Measurements from ENCODE around the gene CRYBB3. TPM values are rescaled to one million over a fixed set of nuclear protein-coding genes. Genes with fewer than 3 reads are reported as not detected.

CRYBB3 gene
- total RNA-seq, 1 experiment from 2014 or later = 0.48 TPM

DNA sequence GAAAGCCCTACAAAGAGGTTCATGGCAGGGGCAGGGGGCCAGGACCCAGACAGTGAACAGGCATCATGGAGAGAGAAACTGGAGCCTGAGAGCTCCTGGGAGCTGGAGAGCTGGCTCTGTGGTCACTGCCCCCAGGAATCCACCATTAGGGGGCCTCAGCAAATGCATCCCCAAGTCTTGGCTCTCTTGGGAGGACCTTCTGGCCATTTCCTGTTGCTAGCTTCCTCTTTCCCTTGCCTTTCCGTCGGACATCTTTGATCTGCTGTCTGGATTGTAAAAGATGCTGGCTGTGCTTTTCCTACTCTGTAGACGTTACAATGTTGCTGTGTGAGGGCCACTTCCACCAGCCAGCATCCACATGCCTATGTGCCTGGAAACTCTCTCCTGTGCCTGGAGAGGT lies 12.7 kb downstream of the CRYBB3 start:
- H3K4me3 Mint-ChIP-seq = no peak overlapping the region
- H3K27me3 Mint-ChIP-seq (ENCODE audit: low read depth) = peaks cover 13% of the 10 kb centered on the region
- H3K27ac Mint-ChIP-seq = no peak overlapping the region
- peaks cover 6% of the 10 kb centered on the region; the same call in 1 of the 2 replicates for H3K36me3 Mint-ChIP-seq
- DNase-seq (ENCODE audit: low spot score) (no peak), ATAC-seq (no peak)
- ChIA-PET POLR2A (interaction anchor here (1.2 kb wide), 1 partner anchor 11 kb away, joined by 3 read pairs; no protein-coding TSS in a partner anchor), CTCF (interaction anchor here (0.9 to 3.8 kb wide), 9 partner anchors 10 to 561 kb away, joined by 3 to 22 read pairs (median 4); no protein-coding TSS in a partner anchor)
- H3K4me1 Mint-ChIP-seq = no peaks in the 10 kb centered on the region
- no peak for TF ChIP-seq FOXJ3 (CRISPR knock-in tag; IDR thresholded peaks at IDR 0.05; ENCODE audit: borderline replicate concordance)
- TF ChIP-seq ZNF219 (CRISPR knock-in tag; IDR thresholded peaks at IDR 0.05; ENCODE audit: borderline replicate concordance) = no peak
- TF ChIP-seq, protein P1, sequence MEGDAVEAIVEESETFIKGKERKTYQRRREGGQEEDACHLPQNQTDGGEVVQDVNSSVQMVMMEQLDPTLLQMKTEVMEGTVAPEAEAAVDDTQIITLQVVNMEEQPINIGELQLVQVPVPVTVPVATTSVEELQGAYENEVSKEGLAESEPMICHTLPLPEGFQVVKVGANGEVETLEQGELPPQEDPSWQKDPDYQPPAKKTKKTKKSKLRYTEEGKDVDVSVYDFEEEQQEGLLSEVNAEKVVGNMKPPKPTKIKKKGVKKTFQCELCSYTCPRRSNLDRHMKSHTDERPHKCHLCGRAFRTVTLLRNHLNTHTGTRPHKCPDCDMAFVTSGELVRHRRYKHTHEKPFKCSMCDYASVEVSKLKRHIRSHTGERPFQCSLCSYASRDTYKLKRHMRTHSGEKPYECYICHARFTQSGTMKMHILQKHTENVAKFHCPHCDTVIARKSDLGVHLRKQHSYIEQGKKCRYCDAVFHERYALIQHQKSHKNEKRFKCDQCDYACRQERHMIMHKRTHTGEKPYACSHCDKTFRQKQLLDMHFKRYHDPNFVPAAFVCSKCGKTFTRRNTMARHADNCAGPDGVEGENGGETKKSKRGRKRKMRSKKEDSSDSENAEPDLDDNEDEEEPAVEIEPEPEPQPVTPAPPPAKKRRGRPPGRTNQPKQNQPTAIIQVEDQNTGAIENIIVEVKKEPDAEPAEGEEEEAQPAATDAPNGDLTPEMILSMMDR (IDR thresholded peaks at IDR 0.05) = no peak
- no peak for TF ChIP-seq ZNF121 (CRISPR knock-in tag; IDR thresholded peaks at IDR 0.05)
- no peak for TF ChIP-seq ATF1 (CRISPR knock-in tag; IDR thresholded peaks at IDR 0.05)
- TF ChIP-seq ZNF138 (CRISPR knock-in tag; conservative IDR thresholded peaks at IDR 0.05) = no peak
- TF ChIP-seq HMGA2 (CRISPR knock-in tag; IDR thresholded peaks at IDR 0.05) = no peak
- TF ChIP-seq, protein P2, sequence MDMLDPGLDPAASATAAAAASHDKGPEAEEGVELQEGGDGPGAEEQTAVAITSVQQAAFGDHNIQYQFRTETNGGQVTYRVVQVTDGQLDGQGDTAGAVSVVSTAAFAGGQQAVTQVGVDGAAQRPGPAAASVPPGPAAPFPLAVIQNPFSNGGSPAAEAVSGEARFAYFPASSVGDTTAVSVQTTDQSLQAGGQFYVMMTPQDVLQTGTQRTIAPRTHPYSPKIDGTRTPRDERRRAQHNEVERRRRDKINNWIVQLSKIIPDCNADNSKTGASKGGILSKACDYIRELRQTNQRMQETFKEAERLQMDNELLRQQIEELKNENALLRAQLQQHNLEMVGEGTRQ (CRISPR knock-in tag; IDR thresholded peaks at IDR 0.05) = no peak
- TF ChIP-seq NFYB (CRISPR knock-in tag; conservative IDR thresholded peaks at IDR 0.05; ENCODE audit: low read depth) = no peak
- TF ChIP-seq TEAD1 (CRISPR knock-in tag; IDR thresholded peaks at IDR 0.05) = no peak
- no peak for TF ChIP-seq ZBTB21 (CRISPR knock-in tag; IDR thresholded peaks at IDR 0.05; ENCODE audit: borderline replicate concordance)
- TF ChIP-seq, protein P3, sequence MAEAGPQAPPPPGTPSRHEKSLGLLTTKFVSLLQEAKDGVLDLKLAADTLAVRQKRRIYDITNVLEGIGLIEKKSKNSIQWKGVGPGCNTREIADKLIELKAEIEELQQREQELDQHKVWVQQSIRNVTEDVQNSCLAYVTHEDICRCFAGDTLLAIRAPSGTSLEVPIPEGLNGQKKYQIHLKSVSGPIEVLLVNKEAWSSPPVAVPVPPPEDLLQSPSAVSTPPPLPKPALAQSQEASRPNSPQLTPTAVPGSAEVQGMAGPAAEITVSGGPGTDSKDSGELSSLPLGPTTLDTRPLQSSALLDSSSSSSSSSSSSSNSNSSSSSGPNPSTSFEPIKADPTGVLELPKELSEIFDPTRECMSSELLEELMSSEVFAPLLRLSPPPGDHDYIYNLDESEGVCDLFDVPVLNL (CRISPR knock-in tag; IDR thresholded peaks at IDR 0.05; ENCODE audit: borderline replicate concordance, low read depth) = no peak
- TF ChIP-seq, protein P4, sequence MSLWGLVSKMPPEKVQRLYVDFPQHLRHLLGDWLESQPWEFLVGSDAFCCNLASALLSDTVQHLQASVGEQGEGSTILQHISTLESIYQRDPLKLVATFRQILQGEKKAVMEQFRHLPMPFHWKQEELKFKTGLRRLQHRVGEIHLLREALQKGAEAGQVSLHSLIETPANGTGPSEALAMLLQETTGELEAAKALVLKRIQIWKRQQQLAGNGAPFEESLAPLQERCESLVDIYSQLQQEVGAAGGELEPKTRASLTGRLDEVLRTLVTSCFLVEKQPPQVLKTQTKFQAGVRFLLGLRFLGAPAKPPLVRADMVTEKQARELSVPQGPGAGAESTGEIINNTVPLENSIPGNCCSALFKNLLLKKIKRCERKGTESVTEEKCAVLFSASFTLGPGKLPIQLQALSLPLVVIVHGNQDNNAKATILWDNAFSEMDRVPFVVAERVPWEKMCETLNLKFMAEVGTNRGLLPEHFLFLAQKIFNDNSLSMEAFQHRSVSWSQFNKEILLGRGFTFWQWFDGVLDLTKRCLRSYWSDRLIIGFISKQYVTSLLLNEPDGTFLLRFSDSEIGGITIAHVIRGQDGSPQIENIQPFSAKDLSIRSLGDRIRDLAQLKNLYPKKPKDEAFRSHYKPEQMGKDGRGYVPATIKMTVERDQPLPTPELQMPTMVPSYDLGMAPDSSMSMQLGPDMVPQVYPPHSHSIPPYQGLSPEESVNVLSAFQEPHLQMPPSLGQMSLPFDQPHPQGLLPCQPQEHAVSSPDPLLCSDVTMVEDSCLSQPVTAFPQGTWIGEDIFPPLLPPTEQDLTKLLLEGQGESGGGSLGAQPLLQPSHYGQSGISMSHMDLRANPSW (CRISPR knock-in tag; conservative IDR thresholded peaks at IDR 0.05; ENCODE audit: low read depth) = no peak
- TF ChIP-seq, protein P5, sequence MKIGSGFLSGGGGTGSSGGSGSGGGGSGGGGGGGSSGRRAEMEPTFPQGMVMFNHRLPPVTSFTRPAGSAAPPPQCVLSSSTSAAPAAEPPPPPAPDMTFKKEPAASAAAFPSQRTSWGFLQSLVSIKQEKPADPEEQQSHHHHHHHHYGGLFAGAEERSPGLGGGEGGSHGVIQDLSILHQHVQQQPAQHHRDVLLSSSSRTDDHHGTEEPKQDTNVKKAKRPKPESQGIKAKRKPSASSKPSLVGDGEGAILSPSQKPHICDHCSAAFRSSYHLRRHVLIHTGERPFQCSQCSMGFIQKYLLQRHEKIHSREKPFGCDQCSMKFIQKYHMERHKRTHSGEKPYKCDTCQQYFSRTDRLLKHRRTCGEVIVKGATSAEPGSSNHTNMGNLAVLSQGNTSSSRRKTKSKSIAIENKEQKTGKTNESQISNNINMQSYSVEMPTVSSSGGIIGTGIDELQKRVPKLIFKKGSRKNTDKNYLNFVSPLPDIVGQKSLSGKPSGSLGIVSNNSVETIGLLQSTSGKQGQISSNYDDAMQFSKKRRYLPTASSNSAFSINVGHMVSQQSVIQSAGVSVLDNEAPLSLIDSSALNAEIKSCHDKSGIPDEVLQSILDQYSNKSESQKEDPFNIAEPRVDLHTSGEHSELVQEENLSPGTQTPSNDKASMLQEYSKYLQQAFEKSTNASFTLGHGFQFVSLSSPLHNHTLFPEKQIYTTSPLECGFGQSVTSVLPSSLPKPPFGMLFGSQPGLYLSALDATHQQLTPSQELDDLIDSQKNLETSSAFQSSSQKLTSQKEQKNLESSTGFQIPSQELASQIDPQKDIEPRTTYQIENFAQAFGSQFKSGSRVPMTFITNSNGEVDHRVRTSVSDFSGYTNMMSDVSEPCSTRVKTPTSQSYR (CRISPR knock-in tag; IDR thresholded peaks at IDR 0.05) = no peak
- TF ChIP-seq RELA (CRISPR knock-in tag; IDR thresholded peaks at IDR 0.05; ENCODE audit: borderline replicate concordance) = no peak
- peaks cover 33% of the 10 kb centered on the region for H3K9me3 Mint-ChIP-seq

DNA sequence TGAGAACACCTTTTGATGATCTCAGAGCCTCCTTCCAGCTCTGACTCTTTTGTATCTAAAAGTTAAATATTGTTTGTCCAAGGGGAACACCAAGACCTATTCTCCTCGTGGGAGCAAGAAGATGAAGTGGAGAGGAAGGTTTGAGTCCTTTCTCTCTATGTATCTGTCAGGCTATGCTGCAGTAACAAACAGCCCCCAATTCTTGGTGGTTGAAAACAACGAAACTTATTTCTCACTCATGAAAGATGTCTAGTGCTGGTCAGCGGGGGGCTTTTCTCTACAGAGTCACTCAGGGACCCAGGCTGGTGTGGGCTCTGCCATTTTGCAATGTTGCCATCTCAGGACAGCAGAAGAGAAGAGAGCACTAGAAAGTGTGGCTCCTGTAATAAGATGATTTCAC lies 13.6 kb downstream of the CRYBB3 start:
- Mint-ChIP-seq H3K4me1 (no peaks in the 10 kb centered on the region), H3K27ac (no peak overlapping the region), H3K27me3 (ENCODE audit: low read depth) (peaks cover 13% of the 10 kb centered on the region), H3K4me3 (no peak overlapping the region), H3K9me3 (peaks cover 33% of the 10 kb centered on the region), H3K36me3 (peaks cover 6% of the 10 kb centered on the region; the same call in 1 of the 2 replicates)
- ChIA-PET CTCF (interaction anchor here (1.4 to 3.8 kb wide), 4 partner anchors 11 to 132 kb away, joined by 4 to 22 read pairs (median 10); no protein-coding TSS in a partner anchor), POLR2A (interaction anchor here (1.2 kb wide), 1 partner anchor 12 kb away, joined by 3 read pairs; no protein-coding TSS in a partner anchor)
- DNase-seq (ENCODE audit: low spot score) = no peak
- ATAC-seq = no peak
- TF ChIP-seq SOX15 (CRISPR knock-in tag; IDR thresholded peaks at IDR 0.05) (no peak), SMAD3 (CRISPR knock-in tag; IDR thresholded peaks at IDR 0.05; ENCODE audit: borderline replicate concordance) (no peak), HMGA2 (CRISPR knock-in tag; IDR thresholded peaks at IDR 0.05) (no peak)
- TF ChIP-seq, protein P6, sequence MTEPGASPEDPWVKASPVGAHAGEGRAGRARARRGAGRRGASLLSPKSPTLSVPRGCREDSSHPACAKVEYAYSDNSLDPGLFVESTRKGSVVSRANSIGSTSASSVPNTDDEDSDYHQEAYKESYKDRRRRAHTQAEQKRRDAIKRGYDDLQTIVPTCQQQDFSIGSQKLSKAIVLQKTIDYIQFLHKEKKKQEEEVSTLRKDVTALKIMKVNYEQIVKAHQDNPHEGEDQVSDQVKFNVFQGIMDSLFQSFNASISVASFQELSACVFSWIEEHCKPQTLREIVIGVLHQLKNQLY (CRISPR knock-in tag; IDR thresholded peaks at IDR 0.05) = no peak
- TF ChIP-seq, protein P2 (CRISPR knock-in tag; IDR thresholded peaks at IDR 0.05) = no peak
- TF ChIP-seq, protein P7, sequence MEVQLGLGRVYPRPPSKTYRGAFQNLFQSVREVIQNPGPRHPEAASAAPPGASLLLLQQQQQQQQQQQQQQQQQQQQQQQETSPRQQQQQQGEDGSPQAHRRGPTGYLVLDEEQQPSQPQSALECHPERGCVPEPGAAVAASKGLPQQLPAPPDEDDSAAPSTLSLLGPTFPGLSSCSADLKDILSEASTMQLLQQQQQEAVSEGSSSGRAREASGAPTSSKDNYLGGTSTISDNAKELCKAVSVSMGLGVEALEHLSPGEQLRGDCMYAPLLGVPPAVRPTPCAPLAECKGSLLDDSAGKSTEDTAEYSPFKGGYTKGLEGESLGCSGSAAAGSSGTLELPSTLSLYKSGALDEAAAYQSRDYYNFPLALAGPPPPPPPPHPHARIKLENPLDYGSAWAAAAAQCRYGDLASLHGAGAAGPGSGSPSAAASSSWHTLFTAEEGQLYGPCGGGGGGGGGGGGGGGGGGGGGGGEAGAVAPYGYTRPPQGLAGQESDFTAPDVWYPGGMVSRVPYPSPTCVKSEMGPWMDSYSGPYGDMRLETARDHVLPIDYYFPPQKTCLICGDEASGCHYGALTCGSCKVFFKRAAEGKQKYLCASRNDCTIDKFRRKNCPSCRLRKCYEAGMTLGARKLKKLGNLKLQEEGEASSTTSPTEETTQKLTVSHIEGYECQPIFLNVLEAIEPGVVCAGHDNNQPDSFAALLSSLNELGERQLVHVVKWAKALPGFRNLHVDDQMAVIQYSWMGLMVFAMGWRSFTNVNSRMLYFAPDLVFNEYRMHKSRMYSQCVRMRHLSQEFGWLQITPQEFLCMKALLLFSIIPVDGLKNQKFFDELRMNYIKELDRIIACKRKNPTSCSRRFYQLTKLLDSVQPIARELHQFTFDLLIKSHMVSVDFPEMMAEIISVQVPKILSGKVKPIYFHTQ (CRISPR knock-in tag; IDR thresholded peaks at IDR 0.05) = no peak

Data from WTC11 (cell line).